ENCODE results near the gene PGAP6. TPM values are rescaled to one million over a fixed set of nuclear protein-coding genes. Genes with fewer than 3 reads are reported as not detected.
A peak's percentile ranks its signal among the peaks of the same experiment; 100 is the strongest.

Gene PGAP6
- total RNA-seq, 2 donors from 2014 or later, result 104 to 115 TPM

GRCh38 chr16:322476-323143, 59.2 kb downstream of the PGAP6 start:
- Mint-ChIP-seq H3K4me1 (peaks cover 23% of the 10 kb centered on the region), H3K27me3 (ENCODE audit: insufficient read depth) (no peaks in the 10 kb centered on the region), H3K27ac (peak overlapping the region; percentile 52), H3K9me3 (no peaks in the 10 kb centered on the region), H3K4me3 (no peak overlapping the region), H3K36me3 (ENCODE audit: low read depth) (peaks cover 20% of the 10 kb centered on the region)
- no peak overlapping the region for H3K27ac ChIP-seq (ENCODE audit: low read depth, low read length)
- H3K4me3 ChIP-seq (ENCODE audit: low read length), result no peak overlapping the region
- H3K4me1 ChIP-seq (ENCODE audit: control insufficient read depth, insufficient read depth, low read length), result no peaks in the 10 kb centered on the region
- no peaks in the 10 kb centered on the region for H3K27me3 ChIP-seq (ENCODE audit: control insufficient read depth, insufficient read depth, low read length, poor library complexity, severe bottlenecking)
- no peak for TF ChIP-seq CTCF (conservative IDR thresholded peaks at IDR 0.05)
- no peak overlapping the region for H3K9ac ChIP-seq (ENCODE audit: extremely low read depth, low read length, poor library complexity, severe bottlenecking)
- WGBS, 2 experiments (ENCODE audit: insufficient coverage in 1 of 2, insufficient read length in 1 of 2), result 93 to 94% methylated on average over 8 to 13 of the region's 13 CpGs
- no peak for DNase-seq
- H3K9me3 ChIP-seq (ENCODE audit: control insufficient read depth, low read length), result no peaks in the 10 kb centered on the region
- H3K36me3 ChIP-seq (ENCODE audit: control insufficient read depth, insufficient read depth, low read length), result peaks cover 24% of the 10 kb centered on the region

- Histone ChIP-seq H3K9ac (ENCODE audit: extremely low read depth, low read length, poor library complexity, severe bottlenecking) (no peak overlapping the region), H3K27me3 (ENCODE audit: control insufficient read depth, insufficient read depth, low read length, poor library complexity, severe bottlenecking) (no peaks in the 10 kb centered on the region), H3K36me3 (ENCODE audit: control insufficient read depth, insufficient read depth, low read length) (peaks cover 24% of the 10 kb centered on the region), H3K4me3 (ENCODE audit: low read length) (no peak overlapping the region), H3K27ac (ENCODE audit: low read depth, low read length) (no peak overlapping the region), H3K4me1 (ENCODE audit: control insufficient read depth, insufficient read depth, low read length) (no peaks in the 10 kb centered on the region), H3K9me3 (ENCODE audit: control insufficient read depth, low read length) (no peaks in the 10 kb centered on the region)
- H3K9me3 Mint-ChIP-seq, result no peaks in the 10 kb centered on the region
- 86 to 90% methylated on average over 8 to 9 of the region's 9 CpGs for WGBS, 2 experiments (ENCODE audit: insufficient coverage in 1 of 2, insufficient read length in 1 of 2)
- peaks cover 20% of the 10 kb centered on the region for H3K36me3 Mint-ChIP-seq (ENCODE audit: low read depth)
- peaks cover 27% of the 10 kb centered on the region for H3K4me1 Mint-ChIP-seq
- no peaks in the 10 kb centered on the region for H3K27me3 Mint-ChIP-seq (ENCODE audit: insufficient read depth)
- no peak for DNase-seq
- no peak for TF ChIP-seq CTCF (conservative IDR thresholded peaks at IDR 0.05)
- no peak overlapping the region for H3K27ac Mint-ChIP-seq
- H3K4me3 Mint-ChIP-seq, result no peak overlapping the region
Observed at GRCh38 chr16:321532-321931, 60.2 kb downstream of the PGAP6 start.

Other genes starting within 250 kb of the PGAP6 start
- 10 to 100 TPM; 34.8 to 37.0 TPM for gene NPRL3, start 243.3 kb downstream of the PGAP6 start, total RNA-seq
- gene HBZ, start 229.3 kb downstream of the PGAP6 start, total RNA-seq, result not detected
- gene HBM, start 216.0 kb downstream of the PGAP6 start, total RNA-seq, result not detected
- gene HBA2, start 209.1 kb downstream of the PGAP6 start, total RNA-seq, result 1 to 10 TPM in 1 of 2 donors, not detected in 1; 1.2 TPM
- gene HBA1, start 205.3 kb downstream of the PGAP6 start, total RNA-seq, result 1 to 10 TPM in 1 of 2 donors, not detected in 1; 1.1 TPM
- gene HBQ1, start 201.5 kb downstream of the PGAP6 start, total RNA-seq, result 1 to 10 TPM; 1.2 to 1.3 TPM
- 100 to 1,000 TPM; 130 to 151 TPM for gene LUC7L, start 152.5 kb downstream of the PGAP6 start, total RNA-seq
- gene FAM234A, start 147.2 kb downstream of the PGAP6 start, total RNA-seq, result 100 to 1,000 TPM; 123 to 130 TPM
- 1 to 10 TPM; 2.0 to 7.8 TPM for gene RGS11, start 106.0 kb downstream of the PGAP6 start, total RNA-seq
- 10 to 100 TPM in 1 of 2 donors, 1 to 10 TPM in 1; 6.8 to 19.2 TPM for gene ARHGDIG, start 101.4 kb downstream of the PGAP6 start, total RNA-seq
- gene PDIA2, start 98.8 kb downstream of the PGAP6 start, total RNA-seq, result 1 to 10 TPM; 2.9 to 9.9 TPM
- gene AXIN1, start 29.3 kb downstream of the PGAP6 start, total RNA-seq, result 10 to 100 TPM; 36.5 to 37.3 TPM
- gene MRPL28, start 11.4 kb downstream of the PGAP6 start, total RNA-seq, result 100 to 1,000 TPM; 137 to 138 TPM
- 100 to 1,000 TPM; 274 to 350 TPM for gene NME4, start 15.2 kb upstream of the PGAP6 start, total RNA-seq
- gene DECR2, start 19.9 kb upstream of the PGAP6 start, total RNA-seq, result 10 to 100 TPM; 31.8 to 43.5 TPM
- gene RAB11FIP3, start 43.7 kb upstream of the PGAP6 start, total RNA-seq, result 10 to 100 TPM; 62.7 to 68.9 TPM
- 10 to 100 TPM; 55.3 to 76.1 TPM for gene CAPN15, start 145.7 kb upstream of the PGAP6 start, total RNA-seq
- gene PRR35, start 178.4 kb upstream of the PGAP6 start, total RNA-seq, result under 1 TPM; 0.29 to 0.62 TPM
- gene NHLRC4, start 185.0 kb upstream of the PGAP6 start, total RNA-seq, result 1 to 10 TPM; 1.1 TPM
- 100 to 1,000 TPM; 128 to 129 TPM for gene PIGQ, start 188.0 kb upstream of the PGAP6 start, total RNA-seq
- 10 to 100 TPM; 21.3 to 25.9 TPM for gene RAB40C, start 208.1 kb upstream of the PGAP6 start, total RNA-seq
- 10 to 100 TPM in 1 of 2 donors, 1 to 10 TPM in 1; 7.7 to 11.6 TPM for gene WFIKKN1, start 249.0 kb upstream of the PGAP6 start, total RNA-seq

Measured in endodermal cell (in vitro differentiated cells).